GM12878 (cell line): ENCODE measurements around the gene NET1.

Experiments
- FOS ChIP-seq: IDR thresholded peaks from 3 replicates; pipeline ENCODE4 v1.6.1; 2011; ENCODE audit warnings: borderline replicate concordance; ENCODE audit not compliant: insufficient read length; ENCODE audit errors: extremely low read depth
- FOXK2 ChIP-seq: fragments of 450-650 bp; IDR thresholded peaks from 2 replicates; pipeline ENCODE4 v1.6.1; 2017; ENCODE audit warnings: mild to moderate bottlenecking, moderate library complexity
- MTA3 ChIP-seq: IDR thresholded peaks from 2 replicates; pipeline ENCODE4 v1.6.1; 2012; ENCODE audit warnings: low read length, inconsistent platforms, borderline replicate concordance

DNA sequence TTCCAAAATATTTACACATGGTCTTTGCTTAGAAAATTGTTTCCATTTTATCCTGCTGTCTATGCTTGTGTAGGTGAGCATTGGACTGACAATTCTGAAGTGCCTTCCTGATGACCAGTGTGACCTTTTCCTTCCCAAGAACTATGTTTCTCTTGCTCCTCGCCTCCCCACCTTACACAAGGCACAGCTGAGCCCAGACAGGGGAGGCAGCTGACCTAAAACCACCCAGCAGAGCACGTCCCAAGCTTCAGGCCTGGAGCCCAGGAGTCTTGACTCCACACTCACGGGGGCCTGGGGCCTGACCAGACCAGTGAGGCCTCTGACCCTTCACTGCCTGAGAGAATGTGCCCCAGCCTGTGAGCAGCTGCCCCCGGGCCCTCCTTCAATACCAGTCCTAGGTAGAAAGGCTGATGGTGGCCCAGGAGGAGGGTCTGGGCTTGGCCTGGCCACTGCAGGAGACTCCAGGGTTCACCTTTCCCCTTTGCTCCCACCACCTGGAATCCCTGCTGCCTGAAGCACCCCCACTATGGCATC lies 80.0 kb downstream of the NET1 start:
- no peak for TF ChIP-seq FOS
- TF ChIP-seq MTA3: no peak
- no peak for TF ChIP-seq FOXK2
